ENCODE data around the gene SCYL3. TPM values are rescaled to one million over a fixed set of nuclear protein-coding genes. Genes with fewer than 3 reads are reported as not detected.

The SCYL3 gene
- total RNA-seq, 1 donor from 2014 or later = 5.6 TPM

DNA sequence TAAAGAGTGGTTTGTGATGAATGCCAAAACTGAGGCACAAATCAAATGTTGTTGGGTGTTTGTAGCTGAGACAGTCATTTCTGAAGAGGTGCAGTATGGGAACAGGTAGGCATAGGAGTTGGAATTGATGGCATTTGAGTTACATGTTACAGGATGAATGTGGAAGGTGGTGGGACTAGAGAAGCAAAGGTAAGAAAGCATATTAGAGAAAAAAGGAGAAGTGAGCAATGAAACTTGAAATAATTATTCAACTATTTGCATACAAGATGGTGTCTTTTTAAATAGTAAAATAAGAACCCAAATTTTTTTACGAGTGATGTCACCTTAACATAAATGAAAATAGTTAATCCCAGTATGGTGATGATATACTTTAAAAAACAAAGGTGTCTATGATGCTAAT is 58.8 kb downstream of the SCYL3 start:
- intact Hi-C loops (cut with micrococcal nuclease) = no loop called here
- H3K36me3 ChIP-seq = peaks cover 59% of the 10 kb centered on the region
- TF ChIP-seq, protein P1, sequence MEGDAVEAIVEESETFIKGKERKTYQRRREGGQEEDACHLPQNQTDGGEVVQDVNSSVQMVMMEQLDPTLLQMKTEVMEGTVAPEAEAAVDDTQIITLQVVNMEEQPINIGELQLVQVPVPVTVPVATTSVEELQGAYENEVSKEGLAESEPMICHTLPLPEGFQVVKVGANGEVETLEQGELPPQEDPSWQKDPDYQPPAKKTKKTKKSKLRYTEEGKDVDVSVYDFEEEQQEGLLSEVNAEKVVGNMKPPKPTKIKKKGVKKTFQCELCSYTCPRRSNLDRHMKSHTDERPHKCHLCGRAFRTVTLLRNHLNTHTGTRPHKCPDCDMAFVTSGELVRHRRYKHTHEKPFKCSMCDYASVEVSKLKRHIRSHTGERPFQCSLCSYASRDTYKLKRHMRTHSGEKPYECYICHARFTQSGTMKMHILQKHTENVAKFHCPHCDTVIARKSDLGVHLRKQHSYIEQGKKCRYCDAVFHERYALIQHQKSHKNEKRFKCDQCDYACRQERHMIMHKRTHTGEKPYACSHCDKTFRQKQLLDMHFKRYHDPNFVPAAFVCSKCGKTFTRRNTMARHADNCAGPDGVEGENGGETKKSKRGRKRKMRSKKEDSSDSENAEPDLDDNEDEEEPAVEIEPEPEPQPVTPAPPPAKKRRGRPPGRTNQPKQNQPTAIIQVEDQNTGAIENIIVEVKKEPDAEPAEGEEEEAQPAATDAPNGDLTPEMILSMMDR (IDR thresholded peaks at IDR 0.05; ENCODE audit: borderline replicate concordance) = no peak

DNA sequence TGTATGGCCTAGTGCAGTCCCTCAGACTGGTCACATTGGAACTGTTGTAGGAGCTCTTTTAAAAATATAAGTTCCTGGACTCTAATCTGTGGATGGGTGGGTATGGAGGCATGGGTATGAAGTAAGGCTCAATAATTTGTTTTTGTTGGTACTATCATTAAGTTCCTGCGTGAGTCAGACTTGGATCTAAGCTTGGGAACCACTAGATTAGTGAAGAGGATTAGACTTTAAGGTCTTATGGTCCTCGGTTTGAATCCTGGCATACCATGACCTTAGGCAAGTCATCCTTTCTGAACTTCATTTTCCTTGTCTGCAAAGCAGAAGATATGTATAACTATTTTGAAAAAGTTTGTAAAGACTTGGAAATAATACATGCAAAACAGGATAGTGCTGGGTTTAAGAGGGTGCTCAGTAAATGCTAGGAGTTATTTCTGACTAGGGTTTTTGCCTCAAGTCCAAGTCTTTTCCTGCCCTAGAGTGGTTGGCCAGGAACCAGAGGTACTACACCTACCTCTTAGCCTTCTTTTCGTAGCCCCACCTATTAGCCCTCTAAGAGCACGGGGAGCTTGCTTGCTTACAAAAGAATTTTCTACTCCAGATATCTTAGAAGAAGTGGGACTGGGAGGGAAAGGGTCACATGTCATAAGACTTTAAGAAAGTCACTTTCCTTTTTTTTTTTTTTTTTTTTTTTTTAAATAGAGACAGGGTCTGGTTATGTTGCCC is 60.4 kb downstream of the SCYL3 start:
- Histone ChIP-seq H3K27me3 (ENCODE audit: low read depth) (no peaks in the 10 kb centered on the region), H3K36me3 (peaks cover 48% of the 10 kb centered on the region), H3K9me3 (replicated peaks) (no peaks in the 10 kb centered on the region), H3K4me1 (peaks cover 4% of the 10 kb centered on the region), H3K4me3 (no peak overlapping the region), H3K27ac (replicated peaks) (no peak overlapping the region)
- intact Hi-C loops (cut with micrococcal nuclease) = no loop called here
- TF ChIP-seq, protein P1 (IDR thresholded peaks at IDR 0.05; ENCODE audit: borderline replicate concordance) = no peak
- DNase-seq = no peak

More for the DNA sequence above, 58.8 kb downstream of the SCYL3 start:
- DNase-seq = no peak
- no peak overlapping the region for H3K27ac ChIP-seq (replicated peaks)
- peaks cover 4% of the 10 kb centered on the region for H3K4me1 ChIP-seq
- no peaks in the 10 kb centered on the region for H3K27me3 ChIP-seq (ENCODE audit: low read depth)
- no peak overlapping the region for H3K4me3 ChIP-seq
- peaks cover 12% of the 10 kb centered on the region for H3K9me3 ChIP-seq (replicated peaks)

DNA sequence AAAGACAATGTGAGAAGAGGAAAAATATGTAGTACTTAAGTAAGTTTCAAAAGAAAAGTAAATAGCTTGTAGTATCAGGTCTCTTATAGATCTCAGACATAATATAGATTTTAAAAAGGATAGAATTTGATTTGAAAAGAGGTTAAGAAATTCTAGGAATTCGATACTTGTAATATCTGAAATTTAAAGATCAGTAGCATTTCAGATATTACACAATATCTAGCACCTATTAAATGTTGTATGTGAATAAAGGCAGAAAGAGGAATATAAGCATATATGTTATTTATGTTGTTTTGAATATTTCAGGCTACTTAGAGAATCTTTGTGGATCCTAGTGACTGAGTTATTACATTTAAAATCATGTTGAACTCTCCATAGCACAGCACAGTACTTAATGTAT is 64.0 kb downstream of the SCYL3 start:
- intact Hi-C loops (cut with micrococcal nuclease) = no loop called here
- H3K4me3 ChIP-seq = no peak overlapping the region
- peaks cover 57% of the 10 kb centered on the region for H3K36me3 ChIP-seq
- DNase-seq = no peak
- H3K27ac ChIP-seq (replicated peaks) = no peak overlapping the region
- TF ChIP-seq, protein P1 (IDR thresholded peaks at IDR 0.05; ENCODE audit: borderline replicate concordance) = no peak
- no peaks in the 10 kb centered on the region for H3K27me3 ChIP-seq (ENCODE audit: low read depth)
- H3K9me3 ChIP-seq (replicated peaks) = no peaks in the 10 kb centered on the region
- H3K4me1 ChIP-seq = no peaks in the 10 kb centered on the region

GRCh38 chr1:169824153-169824552 is 69.5 kb downstream of the SCYL3 start:
- intact Hi-C loops (cut with micrococcal nuclease) = no loop called here
- Histone ChIP-seq H3K27ac (replicated peaks) (no peak overlapping the region), H3K4me3 (no peak overlapping the region), H3K27me3 (ENCODE audit: low read depth) (no peaks in the 10 kb centered on the region), H3K36me3 (peaks cover 53% of the 10 kb centered on the region), H3K4me1 (no peaks in the 10 kb centered on the region), H3K9me3 (replicated peaks) (no peaks in the 10 kb centered on the region)
- TF ChIP-seq, protein P1 (IDR thresholded peaks at IDR 0.05; ENCODE audit: borderline replicate concordance) = no peak
- DNase-seq = no peak

- no peak for DNase-seq
Measured at GRCh38 chr1:169821500-169821899, 72.2 kb downstream of the SCYL3 start.

More at GRCh38 chr1:169821500-169821899, 72.2 kb downstream of the SCYL3 start:
- no peaks in the 10 kb centered on the region for H3K9me3 ChIP-seq (replicated peaks)
- intact Hi-C loops (cut with micrococcal nuclease) = no loop called here
- no peak overlapping the region for H3K27ac ChIP-seq (replicated peaks)
- H3K27me3 ChIP-seq (ENCODE audit: low read depth) = no peaks in the 10 kb centered on the region
- no peaks in the 10 kb centered on the region for H3K4me1 ChIP-seq
- peaks cover 37% of the 10 kb centered on the region for H3K36me3 ChIP-seq
- H3K4me3 ChIP-seq = no peak overlapping the region
- TF ChIP-seq, protein P1 (IDR thresholded peaks at IDR 0.05; ENCODE audit: borderline replicate concordance) = no peak

Measured in left ventricle myocardium inferior (tissue), 1 donor.